ENCODE data around the gene SH2D2A.

SH2D2A gene

DNA sequence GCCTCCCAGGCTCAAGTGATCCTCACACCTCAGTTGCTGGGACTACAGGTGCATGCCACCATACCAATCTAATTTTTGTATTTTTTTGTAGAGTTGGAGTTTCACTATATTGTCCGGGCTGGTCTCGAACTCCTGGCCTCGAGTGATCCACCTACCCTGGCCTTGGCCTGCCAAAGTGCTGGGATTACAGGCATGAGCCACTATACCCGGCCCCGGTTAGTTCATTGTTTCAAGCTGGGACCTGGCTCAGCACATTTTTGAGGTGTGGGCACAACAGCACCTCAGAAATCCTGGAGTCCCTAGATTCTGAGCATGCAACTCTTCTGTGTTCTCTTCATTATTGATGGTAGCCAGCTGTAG lies 21.3 kb downstream of the SH2D2A start:
- TF ChIP-seq FOXP2 (optimal IDR thresholded peaks at IDR 0.05; ENCODE audit: borderline replicate concordance, extremely low read depth, extremely low read length, insufficient read depth) (no peak), SIN3A (IDR thresholded peaks at IDR 0.05; ENCODE audit: borderline replicate concordance, insufficient read depth, low read length) (no peak), POLR2AphosphoS5 (IDR thresholded peaks at IDR 0.05; ENCODE audit: low read depth, low read length) (no peak), TAF1 (IDR thresholded peaks at IDR 0.05; ENCODE audit: borderline replicate concordance, insufficient read depth, low read length) (no peak)
- TF ChIP-seq, protein P1, sequence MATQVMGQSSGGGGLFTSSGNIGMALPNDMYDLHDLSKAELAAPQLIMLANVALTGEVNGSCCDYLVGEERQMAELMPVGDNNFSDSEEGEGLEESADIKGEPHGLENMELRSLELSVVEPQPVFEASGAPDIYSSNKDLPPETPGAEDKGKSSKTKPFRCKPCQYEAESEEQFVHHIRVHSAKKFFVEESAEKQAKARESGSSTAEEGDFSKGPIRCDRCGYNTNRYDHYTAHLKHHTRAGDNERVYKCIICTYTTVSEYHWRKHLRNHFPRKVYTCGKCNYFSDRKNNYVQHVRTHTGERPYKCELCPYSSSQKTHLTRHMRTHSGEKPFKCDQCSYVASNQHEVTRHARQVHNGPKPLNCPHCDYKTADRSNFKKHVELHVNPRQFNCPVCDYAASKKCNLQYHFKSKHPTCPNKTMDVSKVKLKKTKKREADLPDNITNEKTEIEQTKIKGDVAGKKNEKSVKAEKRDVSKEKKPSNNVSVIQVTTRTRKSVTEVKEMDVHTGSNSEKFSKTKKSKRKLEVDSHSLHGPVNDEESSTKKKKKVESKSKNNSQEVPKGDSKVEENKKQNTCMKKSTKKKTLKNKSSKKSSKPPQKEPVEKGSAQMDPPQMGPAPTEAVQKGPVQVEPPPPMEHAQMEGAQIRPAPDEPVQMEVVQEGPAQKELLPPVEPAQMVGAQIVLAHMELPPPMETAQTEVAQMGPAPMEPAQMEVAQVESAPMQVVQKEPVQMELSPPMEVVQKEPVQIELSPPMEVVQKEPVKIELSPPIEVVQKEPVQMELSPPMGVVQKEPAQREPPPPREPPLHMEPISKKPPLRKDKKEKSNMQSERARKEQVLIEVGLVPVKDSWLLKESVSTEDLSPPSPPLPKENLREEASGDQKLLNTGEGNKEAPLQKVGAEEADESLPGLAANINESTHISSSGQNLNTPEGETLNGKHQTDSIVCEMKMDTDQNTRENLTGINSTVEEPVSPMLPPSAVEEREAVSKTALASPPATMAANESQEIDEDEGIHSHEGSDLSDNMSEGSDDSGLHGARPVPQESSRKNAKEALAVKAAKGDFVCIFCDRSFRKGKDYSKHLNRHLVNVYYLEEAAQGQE (IDR thresholded peaks at IDR 0.05; ENCODE audit: insufficient read depth in 1 of 2, low read depth in 2 of 2, low read length in 2 of 2), result no peak

DNA sequence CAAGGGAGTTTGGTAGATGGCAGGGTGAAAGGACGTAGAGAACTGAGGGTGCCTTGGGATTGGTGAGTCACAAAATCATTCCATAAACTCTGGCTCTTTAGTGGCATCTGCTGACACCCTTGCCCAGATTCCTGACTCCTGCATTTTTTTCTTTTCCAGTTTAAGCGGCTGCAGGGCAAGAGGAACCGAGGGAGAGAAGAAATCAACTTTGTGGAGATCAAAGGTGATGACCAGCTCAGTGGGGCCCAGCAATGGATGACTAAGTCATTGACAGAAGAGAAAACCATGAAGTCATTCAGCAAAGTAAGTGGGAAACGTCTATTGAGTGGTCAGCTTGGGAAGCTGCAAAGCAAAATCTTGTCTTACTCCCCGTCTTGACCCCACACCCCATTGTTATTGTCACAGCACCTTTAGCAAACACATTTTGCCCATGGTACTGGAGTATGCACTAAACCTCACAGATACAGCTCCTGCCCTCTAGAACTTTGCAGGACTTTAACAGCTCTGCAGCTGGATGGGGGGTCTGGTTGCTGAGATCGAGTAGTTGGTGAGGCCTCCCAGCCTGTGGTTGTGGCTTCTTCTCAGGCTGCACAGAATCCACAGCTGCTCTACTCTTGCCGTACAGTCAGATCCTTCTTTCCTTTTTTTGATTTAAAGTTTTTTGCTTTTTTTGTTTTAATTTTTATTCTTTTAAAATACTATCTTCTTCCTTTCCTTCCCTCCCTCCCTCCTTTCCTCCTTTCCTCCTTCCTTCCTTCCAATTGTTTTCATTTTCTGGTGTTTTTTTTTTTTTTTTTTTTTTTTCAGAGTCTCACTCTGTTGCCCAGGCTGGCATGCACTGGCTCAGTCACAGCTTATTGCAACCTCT lies 21.9 kb downstream of the SH2D2A start:
- TF ChIP-seq SIN3A (IDR thresholded peaks at IDR 0.05; ENCODE audit: borderline replicate concordance, insufficient read depth, low read length), result no peak
- TF ChIP-seq POLR2AphosphoS5 (IDR thresholded peaks at IDR 0.05; ENCODE audit: low read depth, low read length), result no peak
- TF ChIP-seq TAF1 (IDR thresholded peaks at IDR 0.05; ENCODE audit: borderline replicate concordance, insufficient read depth, low read length), result no peak
- TF ChIP-seq, protein P1 (IDR thresholded peaks at IDR 0.05; ENCODE audit: insufficient read depth in 1 of 2, low read depth in 2 of 2, low read length in 2 of 2), result no peak
- TF ChIP-seq FOXP2 (optimal IDR thresholded peaks at IDR 0.05; ENCODE audit: borderline replicate concordance, extremely low read depth, extremely low read length, insufficient read depth), result no peak

DNA sequence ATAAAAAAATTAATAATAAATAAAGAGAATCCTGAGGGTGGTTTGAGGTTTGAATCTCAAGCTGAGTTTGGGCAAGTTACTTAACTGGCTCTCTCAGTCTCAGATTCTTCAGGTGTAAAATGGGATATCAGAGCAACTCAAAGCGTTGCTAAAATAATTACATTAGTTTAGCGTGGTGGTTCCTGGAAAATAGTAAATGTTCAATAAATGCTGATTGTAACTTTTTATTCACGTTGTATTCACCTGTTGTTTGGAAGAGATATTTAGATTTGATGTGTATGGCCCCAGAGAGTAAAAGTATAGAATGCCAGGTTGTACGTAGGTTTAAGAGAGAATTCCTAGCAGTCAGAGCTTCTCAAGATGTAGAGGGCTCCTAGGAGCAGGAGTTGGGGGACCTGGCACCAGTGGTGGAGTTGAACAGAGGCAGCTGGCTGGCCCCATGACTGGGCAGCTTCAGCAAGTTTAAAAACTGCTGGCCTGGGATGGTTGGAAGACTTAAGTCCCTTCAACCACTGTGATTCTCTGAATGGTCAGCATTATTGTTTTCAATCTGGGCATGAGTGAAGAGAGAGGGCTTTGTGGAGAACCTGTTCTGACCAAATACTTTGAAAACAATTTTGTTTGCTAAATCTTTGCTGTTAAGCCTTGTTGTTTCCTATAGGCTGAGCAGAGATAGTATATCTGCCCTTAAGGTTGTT lies 26.9 kb downstream of the SH2D2A start:
- no peak for TF ChIP-seq SIN3A (IDR thresholded peaks at IDR 0.05; ENCODE audit: borderline replicate concordance, insufficient read depth, low read length)
- no peak for TF ChIP-seq POLR2AphosphoS5 (IDR thresholded peaks at IDR 0.05; ENCODE audit: low read depth, low read length)
- TF ChIP-seq TAF1 (IDR thresholded peaks at IDR 0.05; ENCODE audit: borderline replicate concordance, insufficient read depth, low read length), result no peak
- TF ChIP-seq, protein P1 (IDR thresholded peaks at IDR 0.05; ENCODE audit: insufficient read depth in 1 of 2, low read depth in 2 of 2, low read length in 2 of 2), result no peak
- TF ChIP-seq FOXP2 (optimal IDR thresholded peaks at IDR 0.05; ENCODE audit: borderline replicate concordance, extremely low read depth, extremely low read length, insufficient read depth), result no peak

DNA sequence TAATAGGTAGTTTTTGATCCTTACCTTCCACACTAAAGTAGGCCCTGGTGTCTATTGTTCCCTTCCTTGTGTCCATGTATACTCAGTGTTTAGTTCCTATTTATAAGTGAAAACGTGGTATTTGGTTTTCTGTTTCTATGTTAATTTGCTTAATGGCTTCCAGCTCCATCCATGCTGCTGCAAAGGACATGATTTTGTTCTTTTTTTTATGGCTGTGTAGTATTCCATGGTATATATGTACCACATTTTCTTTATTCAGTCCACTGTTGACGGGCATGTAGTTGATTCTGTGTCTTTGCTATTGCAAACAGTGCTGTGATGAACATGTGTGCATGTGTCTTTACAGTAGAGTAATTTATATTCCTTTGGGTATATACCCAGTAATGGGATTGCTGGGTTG lies 28.5 kb downstream of the SH2D2A start:
- TF ChIP-seq FOXP2 (optimal IDR thresholded peaks at IDR 0.05; ENCODE audit: borderline replicate concordance, extremely low read depth, extremely low read length, insufficient read depth) (no peak), SIN3A (IDR thresholded peaks at IDR 0.05; ENCODE audit: borderline replicate concordance, insufficient read depth, low read length) (no peak)

DNA sequence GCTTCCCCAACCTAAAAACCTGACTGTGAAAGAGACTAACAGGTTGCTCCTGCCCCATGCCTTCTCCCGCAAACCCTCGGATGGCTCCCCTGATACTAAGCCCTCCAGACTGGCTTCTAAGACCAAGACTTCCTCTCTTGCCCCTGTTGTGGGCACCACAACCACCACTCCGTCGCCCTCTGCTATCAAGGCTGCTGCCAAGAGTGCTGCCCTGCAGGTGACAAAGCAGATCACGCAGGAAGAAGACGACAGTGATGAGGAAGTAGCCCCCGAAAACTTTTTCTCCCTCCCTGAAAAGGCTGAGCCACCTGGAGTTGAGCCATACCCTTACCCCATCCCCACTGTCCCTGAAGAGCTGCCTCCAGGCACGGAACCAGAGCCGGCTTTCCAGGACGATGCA lies 30.0 kb downstream of the SH2D2A start:
- TF ChIP-seq POLR2AphosphoS5 (IDR thresholded peaks at IDR 0.05; ENCODE audit: low read depth, low read length) (no peak), TAF1 (IDR thresholded peaks at IDR 0.05; ENCODE audit: borderline replicate concordance, insufficient read depth, low read length) (no peak), FOXP2 (optimal IDR thresholded peaks at IDR 0.05; ENCODE audit: borderline replicate concordance, extremely low read depth, extremely low read length, insufficient read depth) (no peak), SIN3A (IDR thresholded peaks at IDR 0.05; ENCODE audit: borderline replicate concordance, insufficient read depth, low read length) (no peak)
- TF ChIP-seq, protein P1 (IDR thresholded peaks at IDR 0.05; ENCODE audit: insufficient read depth in 1 of 2, low read depth in 2 of 2, low read length in 2 of 2), result no peak

All from PFSK-1 (cell line).